Prostate gland (tissue), 2 donors: Measurements from ENCODE around the gene FASN.

Source experiments
- CTCF ChIP-seq, 4 experiments: fragments of 200-600 bp in 2 of 4; fragments of 450-650 bp in 2 of 4; sonication (generic) in 2 of 4; IDR thresholded peaks; 1 replicate in 3 of 4; 2 replicates in 1 of 4; pipeline ENCODE4 v1.5.1; 2016 to 2019; ENCODE audit warnings: antibody characterized with exemption in 4 of 4, mild to moderate bottlenecking in 2 of 4, moderate library complexity in 2 of 4
- POLR2A ChIP-seq: fragments of 450-650 bp; IDR thresholded peaks from one replicate; pipeline ENCODE4 v1.6.1; 2016; ENCODE audit warnings: antibody characterized with exemption, mild to moderate bottlenecking
- POLR2AphosphoS5 ChIP-seq: sonication (generic); formaldehyde crosslinking; IDR thresholded peaks from one replicate; pipeline ENCODE4 v1.6.1; 2017; ENCODE audit warnings: antibody characterized with exemption

GRCh38 chr17:82121246-82121645 is 23.2 kb upstream of the FASN start:
- TF ChIP-seq CTCF (IDR thresholded peaks at IDR 0.05) (no peak), POLR2AphosphoS5 (no peak), POLR2A (no peak)
